Measurements from ENCODE around the gene KMT2B. TPM values are rescaled to one million over a fixed set of nuclear protein-coding genes. Genes with fewer than 3 reads are reported as not detected.

KMT2B gene
- total and polyA plus RNA-seq, 2 of the 8 experiments (the other 6 are each of a cell fraction or from before 2014, with no cell fraction given), result 26.7 to 38.6 TPM

DNA sequence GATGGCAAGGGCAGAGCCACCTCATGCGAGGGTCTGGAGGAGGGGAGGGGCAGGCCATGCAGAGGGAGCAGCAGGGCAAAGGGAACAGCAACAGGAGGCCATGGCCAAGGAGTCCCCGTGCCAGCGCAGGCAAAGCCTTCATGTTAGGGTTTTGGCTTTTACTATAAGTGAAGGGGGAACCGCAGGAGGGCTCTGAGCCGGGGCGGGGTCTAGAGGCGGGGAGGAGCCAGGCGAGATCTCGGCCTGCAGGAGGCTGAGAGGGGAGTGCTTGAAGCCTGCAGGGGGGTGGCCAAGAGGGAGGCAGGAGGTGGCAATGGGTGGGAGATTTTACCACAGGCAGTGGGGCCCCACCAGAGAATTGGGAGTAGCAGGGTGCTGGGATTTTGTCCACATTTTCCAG lies 63.8 kb downstream of the KMT2B start:
- Histone ChIP-seq H2BK5ac (ENCODE audit: low read depth, low read length) (no peak overlapping the region), H3K27me3 (replicated peaks in 1 of 4; ENCODE audit: control insufficient read depth in 3 of 4, extremely low read depth in 1 of 4, insufficient read depth in 3 of 4, low read length in 3 of 4) (peaks cover 0 to 5% (median 2%) of the 10 kb centered on the region in 4 experiments; a peak in 3 of 7 replicates), H2BK12ac (ENCODE audit: low read depth, low read length) (no peak overlapping the region), H3K79me2 (ENCODE audit: control insufficient read depth in 1 of 2, insufficient read depth in 2 of 2, low read length in 2 of 2) (no peaks in the 10 kb centered on the region), H3K4me1 (replicated peaks in 1 of 4; ENCODE audit: control insufficient read depth in 3 of 4, insufficient read depth in 4 of 4, low read length in 3 of 4) (peaks cover 0 to 26% (median 14%) of the 10 kb centered on the region in 4 experiments; a peak in 6 of 7 replicates), H3K4me3 (ENCODE audit: extremely low read depth in 1 of 4, insufficient read depth in 2 of 4, low read depth in 3 of 4, low read length in 4 of 4) (no peak overlapping the region; a peak in 1 of 8 replicates), H3K4me2 (ENCODE audit: insufficient read depth in 1 of 2, low read depth in 2 of 2, low read length in 2 of 2) (peak overlapping the region in 1 of 2 experiments; percentile 45; a peak in 3 of 4 replicates), H3K18ac (ENCODE audit: extremely low read depth, low read length) (no peak overlapping the region), H4K20me1 (replicated peaks in 1 of 2; ENCODE audit: control insufficient read depth in 1 of 2, insufficient read depth in 2 of 2, low read length in 2 of 2) (peaks cover 0 to 12% of the 10 kb centered on the region in 2 experiments), H2BK120ac (replicated peaks; ENCODE audit: low read depth, low read length) (no peak overlapping the region), H2BK20ac (ENCODE audit: low read length) (no peak overlapping the region), H3K4ac (replicated peaks; ENCODE audit: insufficient read length, low read depth, low read length) (no peak overlapping the region), H2AK5ac (ENCODE audit: low read depth, low read length) (0 out of 2 replicates have a peak overlapping the region, but pooled peaks have one; percentile 45), H3K23me2 (ENCODE audit: low read depth, low read length) (peaks cover 11% of the 10 kb centered on the region), H3K27ac (ENCODE audit: low read depth, low read length) (no peak overlapping the region), H4K5ac (ENCODE audit: insufficient read length, low read depth, low read length) (no peak overlapping the region), H3K14ac (ENCODE audit: insufficient read length) (no peak overlapping the region), H3K23ac (ENCODE audit: insufficient read length) (no peak overlapping the region), H3K56ac (replicated peaks; ENCODE audit: insufficient read length, low read depth, low read length) (no peak overlapping the region), H4K8ac (ENCODE audit: extremely low read depth, insufficient read depth, low read length) (no peak overlapping the region), H2AFZ (ENCODE audit: low read length) (no peak overlapping the region), H3K9ac (replicated peaks in 1 of 4; ENCODE audit: extremely low read depth in 1 of 4, low read depth in 3 of 4, low read length in 3 of 4) (no peak overlapping the region), H3K9me3 (ENCODE audit: insufficient read depth in 2 of 2, low read depth in 1 of 2, low read length in 1 of 2) (no peaks in the 10 kb centered on the region), H3K79me1 (ENCODE audit: low read depth, low read length) (no peaks in the 10 kb centered on the region; the same call in 1 of the 2 replicates), H4K91ac (replicated peaks; ENCODE audit: insufficient read length, low read length) (no peak overlapping the region), H3K36me3 (ENCODE audit: control insufficient read depth in 2 of 4, insufficient read depth in 4 of 4, low read length in 3 of 4) (no peaks in the 10 kb centered on the region), H2BK15ac (ENCODE audit: low read length) (peak overlapping the region; percentile 95; the same call in 1 of the 2 replicates)
- TF ChIP-seq, protein P1, sequence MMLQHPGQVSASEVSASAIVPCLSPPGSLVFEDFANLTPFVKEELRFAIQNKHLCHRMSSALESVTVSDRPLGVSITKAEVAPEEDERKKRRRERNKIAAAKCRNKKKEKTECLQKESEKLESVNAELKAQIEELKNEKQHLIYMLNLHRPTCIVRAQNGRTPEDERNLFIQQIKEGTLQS (IDR thresholded peaks at IDR 0.05; ENCODE audit: insufficient read depth, low read depth, low read length), result no peak
- TF ChIP-seq, protein P2, sequence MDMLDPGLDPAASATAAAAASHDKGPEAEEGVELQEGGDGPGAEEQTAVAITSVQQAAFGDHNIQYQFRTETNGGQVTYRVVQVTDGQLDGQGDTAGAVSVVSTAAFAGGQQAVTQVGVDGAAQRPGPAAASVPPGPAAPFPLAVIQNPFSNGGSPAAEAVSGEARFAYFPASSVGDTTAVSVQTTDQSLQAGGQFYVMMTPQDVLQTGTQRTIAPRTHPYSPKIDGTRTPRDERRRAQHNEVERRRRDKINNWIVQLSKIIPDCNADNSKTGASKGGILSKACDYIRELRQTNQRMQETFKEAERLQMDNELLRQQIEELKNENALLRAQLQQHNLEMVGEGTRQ (IDR thresholded peaks at IDR 0.05; ENCODE audit: low read length), result no peak
- TF ChIP-seq ASH2L (IDR thresholded peaks at IDR 0.05; ENCODE audit: low read length), result no peak
- no peak for TF ChIP-seq BACH1 (IDR thresholded peaks at IDR 0.05; ENCODE audit: low read length)
- no peak for TF ChIP-seq TEAD4 (IDR thresholded peaks at IDR 0.05; ENCODE audit: low read depth, low read length)
- TF ChIP-seq, protein P3, sequence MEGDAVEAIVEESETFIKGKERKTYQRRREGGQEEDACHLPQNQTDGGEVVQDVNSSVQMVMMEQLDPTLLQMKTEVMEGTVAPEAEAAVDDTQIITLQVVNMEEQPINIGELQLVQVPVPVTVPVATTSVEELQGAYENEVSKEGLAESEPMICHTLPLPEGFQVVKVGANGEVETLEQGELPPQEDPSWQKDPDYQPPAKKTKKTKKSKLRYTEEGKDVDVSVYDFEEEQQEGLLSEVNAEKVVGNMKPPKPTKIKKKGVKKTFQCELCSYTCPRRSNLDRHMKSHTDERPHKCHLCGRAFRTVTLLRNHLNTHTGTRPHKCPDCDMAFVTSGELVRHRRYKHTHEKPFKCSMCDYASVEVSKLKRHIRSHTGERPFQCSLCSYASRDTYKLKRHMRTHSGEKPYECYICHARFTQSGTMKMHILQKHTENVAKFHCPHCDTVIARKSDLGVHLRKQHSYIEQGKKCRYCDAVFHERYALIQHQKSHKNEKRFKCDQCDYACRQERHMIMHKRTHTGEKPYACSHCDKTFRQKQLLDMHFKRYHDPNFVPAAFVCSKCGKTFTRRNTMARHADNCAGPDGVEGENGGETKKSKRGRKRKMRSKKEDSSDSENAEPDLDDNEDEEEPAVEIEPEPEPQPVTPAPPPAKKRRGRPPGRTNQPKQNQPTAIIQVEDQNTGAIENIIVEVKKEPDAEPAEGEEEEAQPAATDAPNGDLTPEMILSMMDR (IDR thresholded peaks at IDR 0.05; ENCODE audit: control extremely low read depth in 1 of 3, insufficient read depth in 1 of 3, low read depth in 1 of 3, low read length in 3 of 3), result no peak
- no peak for TF ChIP-seq NRF1 (IDR thresholded peaks at IDR 0.05; ENCODE audit: low read depth, low read length)
- no peak for TF ChIP-seq SP2 (IDR thresholded peaks at IDR 0.05; ENCODE audit: low read length)
- no peak for TF ChIP-seq EZH2 (IDR thresholded peaks at IDR 0.05; ENCODE audit: low read depth, low read length, severe bottlenecking)
- ChIA-PET POLR2A (ENCODE audit: partially characterized antibody) (interaction anchor here (1.0 to 1.8 kb wide), 3 partner anchors 17 to 41 kb away, joined by 3 to 4 read pairs (median 4); no protein-coding TSS in a partner anchor), CTCF (ENCODE audit: partially characterized antibody) (interaction anchor here (0.8 to 1.1 kb wide), 3 partner anchors 34 to 38 kb away, joined by 3 to 5 read pairs (median 4); no protein-coding TSS in a partner anchor)
- 38% methylated on average over 9 of the region's 9 CpGs; no CpG with 5 or more reads in 1 of the 2 experiments for WGBS, 2 experiments (ENCODE audit: extremely low coverage in 1 of 2, insufficient coverage in 1 of 2, insufficient read length in 1 of 2, insufficient replicate concordance in 2 of 2, low coverage in 1 of 2, low lambda C conversion rate in 2 of 2, missing lambda C conversion rate in 1 of 2)
- no peak for FAIRE-seq
- DNase-seq (ENCODE audit: low read depth in 1 of 2, low spot score in 2 of 2), result peak in 1 of 2 experiments; percentile 75

Measured in H1 (cell line).